Measurements from ENCODE around the gene DDX10. TPM values are rescaled to one million over a fixed set of nuclear protein-coding genes. Genes with fewer than 3 reads are reported as not detected.

DDX10 gene
- total and polyA plus RNA-seq, 2 of the 8 experiments (the other 6 are each of a cell fraction or from before 2014, with no cell fraction given): 49.2 to 52.2 TPM

DNA sequence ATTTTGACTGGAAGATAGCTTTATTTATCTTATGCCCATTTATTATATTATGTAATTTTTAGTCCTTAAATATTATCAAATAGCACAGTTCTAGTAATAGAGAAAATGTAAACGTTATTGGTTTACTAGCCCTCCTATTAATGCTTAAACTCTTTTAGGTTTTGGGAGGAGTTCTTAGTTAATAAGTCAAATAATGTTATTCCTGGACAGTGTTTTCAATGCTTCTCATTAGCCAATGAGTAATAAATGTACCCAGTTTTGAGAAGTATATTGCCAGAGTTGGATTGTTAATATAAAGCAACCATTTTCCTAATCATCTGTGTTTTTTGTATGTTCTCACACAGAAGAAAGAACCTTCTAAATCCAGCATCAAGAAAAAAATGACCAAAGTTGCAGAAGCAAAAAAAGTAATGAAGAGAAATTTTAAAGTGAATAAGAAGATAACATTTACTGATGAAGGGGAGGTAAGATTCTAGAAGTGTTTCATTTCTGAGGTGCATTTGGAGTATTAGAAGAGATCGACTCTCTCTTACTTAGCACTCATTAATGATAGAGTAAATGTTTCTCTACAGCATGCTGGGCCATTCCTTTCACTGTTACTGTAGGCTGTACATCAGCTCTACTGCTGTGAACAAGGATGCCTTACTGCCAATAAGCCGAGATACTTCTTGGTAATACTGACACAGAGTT is 173.4 kb downstream of the DDX10 start:
- no peak for TF ChIP-seq SAP30 (IDR thresholded peaks at IDR 0.05; ENCODE audit: insufficient read depth, insufficient replicate concordance, low read length)
- no peak for TF ChIP-seq CHD2 (IDR thresholded peaks at IDR 0.05; ENCODE audit: low read length)
- TF ChIP-seq, protein P1, sequence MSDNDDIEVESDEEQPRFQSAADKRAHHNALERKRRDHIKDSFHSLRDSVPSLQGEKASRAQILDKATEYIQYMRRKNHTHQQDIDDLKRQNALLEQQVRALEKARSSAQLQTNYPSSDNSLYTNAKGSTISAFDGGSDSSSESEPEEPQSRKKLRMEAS (IDR thresholded peaks at IDR 0.05): no peak
- TF ChIP-seq, protein P2, sequence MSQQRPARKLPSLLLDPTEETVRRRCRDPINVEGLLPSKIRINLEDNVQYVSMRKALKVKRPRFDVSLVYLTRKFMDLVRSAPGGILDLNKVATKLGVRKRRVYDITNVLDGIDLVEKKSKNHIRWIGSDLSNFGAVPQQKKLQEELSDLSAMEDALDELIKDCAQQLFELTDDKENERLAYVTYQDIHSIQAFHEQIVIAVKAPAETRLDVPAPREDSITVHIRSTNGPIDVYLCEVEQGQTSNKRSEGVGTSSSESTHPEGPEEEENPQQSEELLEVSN (IDR thresholded peaks at IDR 0.05): no peak
- TF ChIP-seq SIN3A (conservative IDR thresholded peaks at IDR 0.05 in 1 of 2, IDR thresholded peaks at IDR 0.05 in 1 of 2; ENCODE audit: low read depth in 1 of 2, low read length in 2 of 2): no peak
- TF ChIP-seq PHF8 (conservative IDR thresholded peaks at IDR 0.05; ENCODE audit: low read depth, low read length): no peak
- Histone ChIP-seq H2BK20ac (ENCODE audit: low read length) (no peak overlapping the region), H2BK15ac (ENCODE audit: low read length) (no peak overlapping the region), H3K4me2 (ENCODE audit: insufficient read depth in 1 of 2, low read depth in 2 of 2, low read length in 2 of 2) (no peak overlapping the region), H2AFZ (ENCODE audit: low read length) (no peak overlapping the region), H3K14ac (ENCODE audit: insufficient read length) (no peak overlapping the region), H3K27me3 (replicated peaks in 1 of 4; ENCODE audit: control insufficient read depth in 3 of 4, extremely low read depth in 1 of 4, insufficient read depth in 3 of 4, low read length in 3 of 4) (peaks cover 0 to 1% (median 0%) of the 10 kb centered on the region in 4 experiments; a peak in 1 of 7 replicates), H4K91ac (replicated peaks; ENCODE audit: insufficient read length, low read length) (no peak overlapping the region), H3K27ac (ENCODE audit: low read depth, low read length) (no peak overlapping the region), H3K18ac (ENCODE audit: extremely low read depth, low read length) (no peak overlapping the region), H3K79me2 (ENCODE audit: control insufficient read depth in 1 of 2, insufficient read depth in 2 of 2, low read length in 2 of 2) (no peaks in the 10 kb centered on the region), H2AK5ac (ENCODE audit: low read depth, low read length) (no peak overlapping the region), H4K5ac (ENCODE audit: insufficient read length, low read depth, low read length) (no peak overlapping the region), H3K4me1 (replicated peaks in 1 of 4; ENCODE audit: control insufficient read depth in 3 of 4, insufficient read depth in 4 of 4, low read length in 3 of 4) (no peaks in the 10 kb centered on the region; a peak in 1 of 7 replicates), H3K9ac (replicated peaks in 1 of 4; ENCODE audit: extremely low read depth in 1 of 4, low read depth in 3 of 4, low read length in 3 of 4) (no peak overlapping the region), H2BK5ac (ENCODE audit: low read depth, low read length) (no peak overlapping the region), H3K9me3 (ENCODE audit: insufficient read depth in 2 of 2, low read depth in 1 of 2, low read length in 1 of 2) (no peaks in the 10 kb centered on the region), H3K56ac (replicated peaks; ENCODE audit: insufficient read length, low read depth, low read length) (no peak overlapping the region), H3K4ac (replicated peaks; ENCODE audit: insufficient read length, low read depth, low read length) (no peak overlapping the region), H2BK12ac (ENCODE audit: low read depth, low read length) (no peak overlapping the region), H4K20me1 (replicated peaks in 1 of 2; ENCODE audit: control insufficient read depth in 1 of 2, insufficient read depth in 2 of 2, low read length in 2 of 2) (no peaks in the 10 kb centered on the region), H3K4me3 (ENCODE audit: extremely low read depth in 1 of 4, insufficient read depth in 2 of 4, low read depth in 3 of 4, low read length in 4 of 4) (no peak overlapping the region), H3K79me1 (ENCODE audit: low read depth, low read length) (no peaks in the 10 kb centered on the region), H3K36me3 (ENCODE audit: control insufficient read depth in 2 of 4, insufficient read depth in 4 of 4, low read length in 3 of 4) (no peaks in the 10 kb centered on the region; a peak in 1 of 8 replicates), H4K8ac (ENCODE audit: extremely low read depth, insufficient read depth, low read length) (no peak overlapping the region), H2BK120ac (replicated peaks; ENCODE audit: low read depth, low read length) (no peak overlapping the region), H3K23ac (ENCODE audit: insufficient read length) (no peak overlapping the region), H3K23me2 (ENCODE audit: low read depth, low read length) (no peaks in the 10 kb centered on the region)
- WGBS, 2 experiments (ENCODE audit: extremely low coverage in 1 of 2, insufficient coverage in 1 of 2, insufficient read length in 1 of 2, insufficient replicate concordance in 2 of 2, low coverage in 1 of 2, low lambda C conversion rate in 2 of 2, missing lambda C conversion rate in 1 of 2): 95% methylated on average over 3 of the region's 3 CpGs; no CpG with 5 or more reads in 1 of the 2 experiments
- ChIA-PET CTCF (ENCODE audit: partially characterized antibody) (interaction anchor here (1.1 kb wide), 1 partner anchor 50 kb away, joined by 4 read pairs; no protein-coding TSS in a partner anchor), POLR2A (ENCODE audit: partially characterized antibody) (no interaction called here)
- DNase-seq (ENCODE audit: low read depth in 1 of 2, low spot score in 2 of 2) (no peak), FAIRE-seq (no peak)

Measured in H1 (cell line).